ENCODE results near the gene PRRC2B. TPM values are rescaled to one million over a fixed set of nuclear protein-coding genes. Genes with fewer than 3 reads are reported as not detected.

Gene PRRC2B
- total RNA-seq, 1 donor from 2014 or later, result 190 TPM

DNA sequence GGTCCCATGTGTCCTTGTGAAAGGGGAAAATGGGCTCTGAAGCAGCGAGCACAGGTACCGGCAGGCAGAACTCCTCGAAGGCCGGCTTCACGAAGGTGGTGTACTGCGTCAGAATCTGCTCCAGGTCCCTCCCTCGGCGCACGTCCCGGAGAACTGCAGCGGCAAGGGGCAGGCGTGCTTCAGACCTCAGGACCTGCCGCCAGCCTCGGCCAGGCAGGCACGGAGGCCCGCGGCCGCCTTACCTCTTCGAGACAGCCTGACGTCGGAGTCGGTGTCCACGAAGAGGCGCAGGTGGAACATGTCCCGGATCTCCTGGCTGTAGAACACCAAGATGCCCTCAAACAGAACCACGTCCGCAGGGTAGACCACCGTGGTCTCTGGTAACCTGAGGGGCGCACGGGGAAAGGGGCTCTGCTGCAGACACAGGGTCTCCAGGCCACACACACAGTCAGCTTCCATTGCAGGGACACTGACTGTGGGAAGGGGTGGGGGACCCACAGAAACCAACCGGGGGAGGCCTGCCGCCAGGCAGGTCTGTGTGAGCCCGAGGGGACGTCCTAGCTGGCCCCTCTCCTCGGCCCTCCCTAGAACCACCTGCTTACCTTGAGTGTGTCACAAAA lies 135.1 kb downstream of the PRRC2B start:
- DNase-seq (no peak), ATAC-seq (no peak)
- Histone ChIP-seq H3K27ac (no peak overlapping the region), H3K9me3 (no peaks in the 10 kb centered on the region), H3K36me3 (peaks cover 50% of the 10 kb centered on the region), H3K4me3 (no peak overlapping the region), H3K27me3 (no peaks in the 10 kb centered on the region), H3K4me1 (peaks cover 12% of the 10 kb centered on the region)
- TF ChIP-seq, protein P1, sequence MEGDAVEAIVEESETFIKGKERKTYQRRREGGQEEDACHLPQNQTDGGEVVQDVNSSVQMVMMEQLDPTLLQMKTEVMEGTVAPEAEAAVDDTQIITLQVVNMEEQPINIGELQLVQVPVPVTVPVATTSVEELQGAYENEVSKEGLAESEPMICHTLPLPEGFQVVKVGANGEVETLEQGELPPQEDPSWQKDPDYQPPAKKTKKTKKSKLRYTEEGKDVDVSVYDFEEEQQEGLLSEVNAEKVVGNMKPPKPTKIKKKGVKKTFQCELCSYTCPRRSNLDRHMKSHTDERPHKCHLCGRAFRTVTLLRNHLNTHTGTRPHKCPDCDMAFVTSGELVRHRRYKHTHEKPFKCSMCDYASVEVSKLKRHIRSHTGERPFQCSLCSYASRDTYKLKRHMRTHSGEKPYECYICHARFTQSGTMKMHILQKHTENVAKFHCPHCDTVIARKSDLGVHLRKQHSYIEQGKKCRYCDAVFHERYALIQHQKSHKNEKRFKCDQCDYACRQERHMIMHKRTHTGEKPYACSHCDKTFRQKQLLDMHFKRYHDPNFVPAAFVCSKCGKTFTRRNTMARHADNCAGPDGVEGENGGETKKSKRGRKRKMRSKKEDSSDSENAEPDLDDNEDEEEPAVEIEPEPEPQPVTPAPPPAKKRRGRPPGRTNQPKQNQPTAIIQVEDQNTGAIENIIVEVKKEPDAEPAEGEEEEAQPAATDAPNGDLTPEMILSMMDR (IDR thresholded peaks at IDR 0.05), result no peak
- intact Hi-C loops (cut with DNase I), result no loop called here

DNA sequence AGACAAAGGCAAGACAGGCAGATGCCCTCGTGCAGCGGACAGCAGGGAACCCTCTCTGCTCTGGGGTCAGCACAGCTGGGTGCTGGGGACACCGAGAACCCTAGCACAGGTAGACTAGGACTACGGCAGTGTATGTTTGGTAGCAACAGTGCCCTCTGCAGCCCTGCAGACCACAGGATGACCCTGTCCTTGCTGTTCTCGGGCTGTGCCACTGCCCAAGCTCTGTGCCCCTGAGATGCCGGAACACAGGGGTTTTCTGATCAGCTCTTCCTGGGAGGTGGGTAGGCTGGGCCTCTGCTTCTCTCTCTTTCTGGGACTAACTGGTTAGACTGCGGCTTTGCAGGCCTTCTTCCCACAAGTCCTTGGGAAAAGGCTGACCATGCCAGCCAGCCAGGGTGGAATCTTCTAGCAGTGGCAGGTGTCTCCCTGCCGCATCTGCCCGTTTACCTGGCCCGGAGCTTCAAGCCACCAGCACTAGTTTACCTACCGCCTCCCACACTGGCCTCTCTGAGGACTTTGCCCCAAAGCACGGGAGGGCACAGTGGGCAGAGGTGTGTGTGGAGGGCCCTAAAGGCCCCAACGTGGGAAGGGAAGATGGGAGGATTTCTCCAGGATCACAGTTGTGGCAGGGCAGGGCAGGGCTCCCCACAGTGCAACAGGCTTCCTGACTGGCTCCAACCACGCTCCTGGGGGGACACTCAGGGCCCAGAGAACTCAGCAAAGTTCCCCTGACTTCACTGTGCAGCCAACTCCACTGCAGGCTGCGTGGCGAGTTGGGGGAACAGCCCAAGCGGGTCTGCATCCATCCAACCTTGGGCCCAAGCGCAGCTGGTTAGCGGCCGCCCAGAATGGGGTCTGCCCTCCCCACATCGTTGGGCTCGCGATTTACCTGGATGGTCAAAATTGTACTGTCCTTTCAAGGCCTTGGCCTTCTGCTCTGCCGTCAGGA lies 136.0 kb downstream of the PRRC2B start:
- Histone ChIP-seq H3K4me3 (peak overlapping the region; percentile 95), H3K36me3 (peaks cover 41% of the 10 kb centered on the region), H3K9me3 (no peaks in the 10 kb centered on the region), H3K27me3 (no peaks in the 10 kb centered on the region), H3K4me1 (peaks cover 12% of the 10 kb centered on the region), H3K27ac (peak overlapping the region; percentile 88)
- DNase-seq, result no peak
- intact Hi-C loops (cut with DNase I), result no loop called here
- no peak for ATAC-seq
- TF ChIP-seq, protein P1 (IDR thresholded peaks at IDR 0.05), result no peak

DNA sequence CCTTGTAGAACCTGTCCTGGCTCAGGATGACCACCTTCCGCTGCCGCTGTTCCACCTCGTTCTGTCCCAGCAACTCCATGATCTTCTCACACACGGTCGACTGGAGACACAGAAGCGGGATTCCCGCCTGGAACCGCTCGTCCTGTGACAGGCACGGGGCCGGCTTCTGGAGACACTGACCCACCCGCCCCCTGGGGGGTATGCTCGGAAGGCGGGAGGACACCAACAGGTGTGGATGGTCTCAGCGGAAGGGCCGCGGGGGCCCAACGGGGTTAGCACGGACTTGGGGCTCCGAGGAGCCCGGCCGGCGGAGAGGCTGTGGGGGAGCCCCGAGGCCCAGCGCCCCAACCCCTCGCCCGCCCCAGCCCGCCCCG lies 136.6 kb downstream of the PRRC2B start:
- intact Hi-C loops (cut with DNase I), result no loop called here
- DNase-seq (peak; percentile 75), ATAC-seq (peak; percentile 23)
- TF ChIP-seq, protein P1 (IDR thresholded peaks at IDR 0.05), result peak; percentile 23
- Histone ChIP-seq H3K36me3 (peaks cover 35% of the 10 kb centered on the region), H3K4me1 (peaks cover 12% of the 10 kb centered on the region), H3K9me3 (no peaks in the 10 kb centered on the region), H3K4me3 (peak overlapping the region; percentile 95), H3K27me3 (no peaks in the 10 kb centered on the region), H3K27ac (peak overlapping the region; percentile 88)

DNA sequence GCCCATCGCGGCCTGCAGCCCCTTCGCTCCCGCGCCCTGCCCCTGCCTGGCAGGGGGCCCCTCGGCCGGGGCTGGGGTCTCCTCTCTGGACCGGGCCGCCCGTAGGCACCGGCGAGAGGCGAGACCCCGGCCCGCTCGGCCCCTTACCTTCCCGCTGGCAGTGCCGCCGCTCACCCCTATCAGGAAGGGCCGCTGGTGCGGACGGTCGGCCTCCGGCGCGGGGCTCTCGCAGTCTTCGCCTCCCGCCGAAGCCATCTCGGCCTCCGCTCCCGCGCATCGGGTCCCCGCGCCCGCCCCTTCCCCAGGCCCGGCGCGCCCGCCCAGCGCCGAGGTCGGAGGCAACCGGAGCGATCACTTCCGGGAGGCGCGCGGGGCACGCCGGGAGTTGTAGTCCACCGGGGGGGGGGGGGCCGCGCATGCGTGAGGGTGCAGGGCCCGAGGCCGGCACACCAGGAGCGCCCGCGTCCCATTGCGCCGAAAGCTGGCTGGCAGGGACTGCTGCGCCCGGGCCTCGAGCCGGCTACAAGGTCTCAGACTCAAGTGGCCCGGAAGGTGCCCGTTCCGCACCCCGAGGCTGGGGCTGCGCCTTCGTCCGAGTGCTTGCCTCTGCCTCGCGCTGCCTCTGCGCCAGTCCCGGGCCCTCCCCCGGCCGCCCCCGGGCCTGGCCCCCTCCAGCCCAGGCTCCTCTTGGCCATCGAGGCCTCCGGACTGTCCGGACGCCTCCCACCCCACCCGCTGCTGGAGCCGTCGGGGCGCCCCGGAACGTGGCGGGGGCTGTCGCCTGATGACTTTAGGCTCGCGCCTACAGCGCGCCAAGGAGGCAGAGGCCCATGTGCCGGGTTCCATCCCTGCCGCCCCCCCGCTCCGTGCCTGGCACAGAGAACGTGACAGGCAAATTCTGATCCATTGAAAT lies 137.3 kb downstream of the PRRC2B start, which contains the start of gene UCK1:
Gene UCK1, minus strand, starts transcription at position 344 of the 913 bp plus-strand sequence. Its CDS starts 89 bp downstream, at position 255.
- Histone ChIP-seq H3K27ac (peak within 1 kb of the TSS; percentile 88), H3K27me3 (no peaks in the 10 kb centered on the region), H3K4me3 (peak within 1 kb of the TSS; percentile 95), H3K4me1 (peaks cover 12% of the 10 kb centered on the region), H3K36me3 (peaks cover 28% of the 10 kb centered on the region), H3K9me3 (no peaks in the 10 kb centered on the region)
- ATAC-seq (peak; percentile 98), DNase-seq (peak; percentile 90)
- TF ChIP-seq, protein P1 (IDR thresholded peaks at IDR 0.05), result no peak
- intact Hi-C loops (cut with DNase I), result no loop called here

DNA sequence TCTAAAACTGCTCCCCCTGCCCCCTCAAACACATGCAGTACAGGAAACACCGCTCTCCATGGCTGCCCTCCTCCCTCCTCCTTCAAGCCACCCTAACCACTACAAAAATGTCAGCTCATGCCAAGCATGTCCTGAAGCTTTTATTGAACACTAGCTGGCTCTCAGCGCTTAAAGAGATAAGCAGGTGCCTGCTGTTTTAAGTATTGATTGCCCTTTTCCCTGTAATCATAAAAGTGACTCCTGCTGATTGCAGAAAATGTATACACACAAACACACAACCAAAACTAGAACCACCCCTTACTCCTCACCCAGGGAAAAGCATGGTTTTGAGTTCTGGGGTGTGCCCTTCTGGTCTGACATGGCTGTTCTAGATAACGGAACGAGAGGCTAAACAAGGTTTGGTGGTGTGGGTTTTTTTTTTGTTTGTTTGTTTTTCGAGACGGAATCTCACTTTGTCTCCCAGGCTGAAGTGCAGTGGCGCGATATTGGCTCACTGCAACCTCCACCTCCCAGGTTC lies 140.9 kb downstream of the PRRC2B start:
- Histone ChIP-seq H3K9me3 (no peaks in the 10 kb centered on the region), H3K27ac (no peak overlapping the region), H3K27me3 (no peaks in the 10 kb centered on the region), H3K36me3 (no peaks in the 10 kb centered on the region), H3K4me1 (peaks cover 10% of the 10 kb centered on the region), H3K4me3 (no peak overlapping the region)
- TF ChIP-seq, protein P1 (IDR thresholded peaks at IDR 0.05), result no peak
- no peak for DNase-seq
- no peak for ATAC-seq
- intact Hi-C loops (cut with DNase I), result no loop called here

Data from upper lobe of right lung (tissue), 1 donor.